Sigmoid colon (tissue), 7 donors: ENCODE results near the gene FBXL16. TPM values are rescaled to one million over a fixed set of nuclear protein-coding genes. Genes with fewer than 3 reads are reported as not detected.
A peak's percentile ranks its signal among the peaks of the same experiment; 100 is the strongest.

Experiments used
- DNase-seq: peaks from one replicate; pipeline ENCODE4 v3.0.0-alpha.2; 2019
- H3K27ac ChIP-seq, 4 donors: fragments of 200-600 bp; sonication (generic); one replicate each; pipeline ENCODE4 v1.5.1; 2016 to 2019; ENCODE audit warnings: mild to moderate bottlenecking in 1 of 4
- H3K27me3 ChIP-seq, 3 donors: fragments of 200-600 bp; sonication (generic); one replicate each; pipeline ENCODE4 v1.5.1; 2019; ENCODE audit warnings: mild to moderate bottlenecking in 1 of 3
- H3K36me3 ChIP-seq, 4 donors: fragments of 200-600 bp; sonication (generic); one replicate each; pipeline ENCODE4 v1.5.1; 2016 to 2019
- H3K4me1 ChIP-seq, 4 donors: fragments of 200-600 bp; sonication (generic); one replicate each; pipeline ENCODE4 v1.5.1; 2017 to 2019
- H3K4me3 ChIP-seq, 4 donors: fragments of 200-600 bp; sonication (generic); one replicate each; pipeline ENCODE4 v1.5.1; 2017 to 2019; ENCODE audit warnings: mild to moderate bottlenecking in 2 of 4, moderate library complexity in 1 of 4
- H3K9me3 ChIP-seq, 4 donors: fragments of 200-600 bp in 3 of 4; sonication (generic) in 3 of 4; one replicate each; pipeline versions ENCODE4 v1.5.1 to v1.6.1; 2013 to 2019
- CTCF ChIP-seq, 4 experiments: fragments of 450-650 bp in 3 of 4; fragments of 200-600 bp in 1 of 4; IDR thresholded peaks; one replicate each; pipeline ENCODE4 v1.5.1; 2016 to 2019; ENCODE audit warnings: antibody characterized with exemption in 4 of 4, mild to moderate bottlenecking in 3 of 4, moderate library complexity in 2 of 4
- EP300 ChIP-seq, 4 donors: sonication (generic); formaldehyde crosslinking; IDR thresholded peaks; one replicate each; pipeline ENCODE4 v1.6.1; 2017; ENCODE audit warnings: antibody characterized with exemption in 4 of 4
- POLR2A ChIP-seq, 2 donors: fragments of 450-650 bp; IDR thresholded peaks; one replicate each; pipeline ENCODE4 v1.6.1; 2016; ENCODE audit warnings: antibody characterized with exemption in 2 of 2, mild to moderate bottlenecking in 2 of 2, moderate library complexity in 2 of 2
- POLR2AphosphoS5 ChIP-seq, 4 donors: sonication (generic); formaldehyde crosslinking; IDR thresholded peaks; one replicate each; pipeline ENCODE4 v1.6.1; 2017; ENCODE audit warnings: antibody characterized with exemption in 4 of 4
- WGBS, 2 donors: extraction: QIAGEN DNeasy Blood & Tissue Kit; methylation state at CpG; one replicate each; pipeline ENCODE4 v1.1.7; 2013; 5-methylcytosine and 5-hydroxymethylcytosine counted together
- intact Hi-C: fragments of 100-400 bp; cut with DNase I; formaldehyde crosslinking; loops from one replicate; pipeline ENCODE4 v1.15.1; 2023
- polyA plus RNA-seq, 3 donors: library from polyadenylated mRNA; stranded (reverse); fragments of 200-250 nt; gene quantifications; one replicate each; pipeline ENCODE4 v1.2.3, GENCODE V29; 2013
- total RNA-seq, 4 donors: library from RNA; depleted of rRNA; stranded (reverse); fragments of >200 nt; gene quantifications; one replicate each; pipeline ENCODE4 v1.1.0, GENCODE V29; 2016
- donor health status: healthy with polysubstance abuse.
- donor health status: Bipolar disorder and iron deficiency.
- donor health status: healthy.

The FBXL16 gene
- total and polyA plus RNA-seq, 7 donors = 0.16 to 2.4 (median 1.4) TPM; not detected in 1

GRCh38 chr16:659618-660017, 46.0 kb downstream of the FBXL16 start:
- Histone ChIP-seq H3K27ac (peak overlapping the region in 1 of 4 donors; percentile 71), H3K27me3 (no peaks in the 10 kb centered on the region), H3K36me3 (peaks cover 0 to 35% (median 3%) of the 10 kb centered on the region in 4 donors), H3K9me3 (no peaks in the 10 kb centered on the region), H3K4me3 (no peak overlapping the region), H3K4me1 (peaks cover 0 to 19% (median 14%) of the 10 kb centered on the region in 4 donors)
- WGBS, 2 donors = 87 to 92% methylated on average over 20 of the region's 20 CpGs
- no peak for TF ChIP-seq CTCF (IDR thresholded peaks at IDR 0.05)
- TF ChIP-seq POLR2AphosphoS5 (IDR thresholded peaks at IDR 0.05) = no peak
- no peak for TF ChIP-seq POLR2A (IDR thresholded peaks at IDR 0.05)
- TF ChIP-seq EP300 (IDR thresholded peaks at IDR 0.05) = no peak
- no peak for DNase-seq
- intact Hi-C loops = loop anchor here (1.0 to 10.0 kb wide), 4 partner anchors 17 to 275 kb away; partner anchors contain the start of genes CAPN15 and PGAP6

- WGBS, 2 donors = 92% methylated on average over 35 of the region's 35 CpGs
- H3K4me1 ChIP-seq = peaks cover 0 to 19% (median 14%) of the 10 kb centered on the region in 4 donors
- H3K27ac ChIP-seq = no peak overlapping the region
- peaks cover 0 to 35% (median 3%) of the 10 kb centered on the region in 4 donors for H3K36me3 ChIP-seq
- no peak overlapping the region for H3K4me3 ChIP-seq
- DNase-seq = no peak
- H3K9me3 ChIP-seq = no peaks in the 10 kb centered on the region
- intact Hi-C loops = no loop called here
- no peaks in the 10 kb centered on the region for H3K27me3 ChIP-seq
- TF ChIP-seq POLR2AphosphoS5 (IDR thresholded peaks at IDR 0.05) = no peak
- TF ChIP-seq EP300 (IDR thresholded peaks at IDR 0.05) = no peak
- no peak for TF ChIP-seq POLR2A (IDR thresholded peaks at IDR 0.05)
- TF ChIP-seq CTCF (IDR thresholded peaks at IDR 0.05) = no peak
Observed at GRCh38 chr16:658679-659571, 46.7 kb downstream of the FBXL16 start.

GRCh38 chr16:657487-657886, 48.1 kb downstream of the FBXL16 start:
- Histone ChIP-seq H3K4me1 (peaks cover 0 to 19% (median 14%) of the 10 kb centered on the region in 4 donors), H3K9me3 (no peaks in the 10 kb centered on the region), H3K4me3 (no peak overlapping the region), H3K36me3 (peaks cover 0 to 48% (median 3%) of the 10 kb centered on the region in 4 donors), H3K27me3 (no peaks in the 10 kb centered on the region), H3K27ac (no peak overlapping the region)
- intact Hi-C loops = no loop called here
- TF ChIP-seq POLR2AphosphoS5 (IDR thresholded peaks at IDR 0.05) (no peak), EP300 (IDR thresholded peaks at IDR 0.05) (no peak), POLR2A (IDR thresholded peaks at IDR 0.05) (no peak), CTCF (IDR thresholded peaks at IDR 0.05) (no peak)
- DNase-seq = no peak
- 95 to 96% methylated on average over 22 of the region's 22 CpGs for WGBS, 2 donors

- Histone ChIP-seq H3K9me3 (no peaks in the 10 kb centered on the region), H3K4me3 (no peak overlapping the region), H3K27ac (no peak overlapping the region), H3K4me1 (peaks cover 0 to 15% (median 13%) of the 10 kb centered on the region in 4 donors), H3K27me3 (no peaks in the 10 kb centered on the region), H3K36me3 (peaks cover 0 to 54% (median 3%) of the 10 kb centered on the region in 4 donors)
- no peak for TF ChIP-seq CTCF (IDR thresholded peaks at IDR 0.05)
- no peak for TF ChIP-seq POLR2AphosphoS5 (IDR thresholded peaks at IDR 0.05)
- TF ChIP-seq EP300 (IDR thresholded peaks at IDR 0.05) = no peak
- TF ChIP-seq POLR2A (IDR thresholded peaks at IDR 0.05) = no peak
- intact Hi-C loops = no loop called here
- WGBS, 2 donors = 93% methylated on average over 12 of the region's 12 CpGs
- DNase-seq = no peak
Observed at GRCh38 chr16:654034-654433, 51.6 kb downstream of the FBXL16 start.
